ENCODE data around the gene MTERF2.
A peak's percentile ranks its signal among the peaks of the same experiment; 100 is the strongest.
"Not testable (repeated sequence)": the region's sequence is repeated elsewhere in the genome, so short reads cannot be mapped to it uniquely, and the experiment has no call there.

Gene MTERF2, protein sequence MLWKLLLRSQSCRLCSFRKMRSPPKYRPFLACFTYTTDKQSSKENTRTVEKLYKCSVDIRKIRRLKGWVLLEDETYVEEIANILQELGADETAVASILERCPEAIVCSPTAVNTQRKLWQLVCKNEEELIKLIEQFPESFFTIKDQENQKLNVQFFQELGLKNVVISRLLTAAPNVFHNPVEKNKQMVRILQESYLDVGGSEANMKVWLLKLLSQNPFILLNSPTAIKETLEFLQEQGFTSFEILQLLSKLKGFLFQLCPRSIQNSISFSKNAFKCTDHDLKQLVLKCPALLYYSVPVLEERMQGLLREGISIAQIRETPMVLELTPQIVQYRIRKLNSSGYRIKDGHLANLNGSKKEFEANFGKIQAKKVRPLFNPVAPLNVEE

DNA sequence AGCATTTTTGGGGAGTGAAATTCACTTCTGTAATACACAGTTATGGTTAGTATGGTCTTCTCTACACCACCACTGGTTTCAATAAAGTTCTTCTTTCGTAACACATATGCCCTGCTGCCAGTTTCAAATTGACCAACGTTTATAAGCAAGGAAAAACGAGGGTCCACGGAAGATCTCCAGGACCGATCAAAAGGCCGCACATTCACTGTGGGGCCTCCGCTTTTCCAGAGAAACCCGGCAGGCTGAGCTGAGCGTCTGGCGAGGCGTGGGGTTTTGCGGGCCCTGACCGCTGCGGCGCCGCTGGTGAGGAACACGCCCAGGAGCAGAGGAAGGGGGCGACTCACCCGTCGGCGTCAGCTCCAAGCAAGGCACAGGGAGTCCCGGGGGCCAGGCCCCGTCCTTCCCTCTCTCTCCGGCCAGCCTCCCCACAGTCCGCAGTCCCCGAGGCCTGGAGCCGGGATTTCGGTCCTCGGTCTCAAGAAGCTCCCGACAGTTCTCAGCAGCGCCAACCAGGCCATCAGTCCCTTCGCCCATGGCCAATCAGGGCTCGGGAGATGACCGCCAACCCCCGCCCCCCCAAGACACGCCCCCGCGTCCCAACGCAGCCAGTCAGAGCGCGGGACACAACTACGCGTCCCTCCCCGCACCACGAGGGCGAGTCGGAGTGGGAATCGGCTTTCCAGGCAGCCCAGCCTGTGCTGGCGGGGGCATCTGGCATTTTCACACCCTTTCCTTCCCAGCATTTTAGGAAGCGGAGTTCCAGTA, at the start of gene MTERF2:
TSS of gene MTERF2 (minus strand) at position 522 of the 765 bp plus-strand sequence. CDS start 8,432 bp downstream, outside the sequence.
- peak; percentile 99 for DNase-seq

DNA sequence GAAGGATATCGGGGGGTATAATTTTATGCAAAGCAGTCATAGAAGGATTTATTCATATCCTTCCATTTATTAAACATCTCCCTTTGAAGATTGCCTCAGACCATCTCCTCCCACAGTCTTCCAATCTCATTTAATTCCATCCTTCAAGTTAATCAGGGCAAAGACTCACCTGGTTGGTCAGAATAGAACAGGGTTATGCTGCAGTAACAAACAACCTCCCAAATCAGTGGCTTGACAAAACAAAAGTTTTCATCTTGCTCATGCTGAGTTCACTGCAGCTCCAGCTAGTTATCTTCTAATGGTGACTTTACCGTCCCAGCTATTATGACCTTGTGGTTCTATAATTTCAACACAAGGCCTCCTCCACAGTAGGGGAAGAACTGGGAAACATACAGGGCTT, 48.8 kb upstream of the MTERF2 start:
- no peak for DNase-seq

DNA sequence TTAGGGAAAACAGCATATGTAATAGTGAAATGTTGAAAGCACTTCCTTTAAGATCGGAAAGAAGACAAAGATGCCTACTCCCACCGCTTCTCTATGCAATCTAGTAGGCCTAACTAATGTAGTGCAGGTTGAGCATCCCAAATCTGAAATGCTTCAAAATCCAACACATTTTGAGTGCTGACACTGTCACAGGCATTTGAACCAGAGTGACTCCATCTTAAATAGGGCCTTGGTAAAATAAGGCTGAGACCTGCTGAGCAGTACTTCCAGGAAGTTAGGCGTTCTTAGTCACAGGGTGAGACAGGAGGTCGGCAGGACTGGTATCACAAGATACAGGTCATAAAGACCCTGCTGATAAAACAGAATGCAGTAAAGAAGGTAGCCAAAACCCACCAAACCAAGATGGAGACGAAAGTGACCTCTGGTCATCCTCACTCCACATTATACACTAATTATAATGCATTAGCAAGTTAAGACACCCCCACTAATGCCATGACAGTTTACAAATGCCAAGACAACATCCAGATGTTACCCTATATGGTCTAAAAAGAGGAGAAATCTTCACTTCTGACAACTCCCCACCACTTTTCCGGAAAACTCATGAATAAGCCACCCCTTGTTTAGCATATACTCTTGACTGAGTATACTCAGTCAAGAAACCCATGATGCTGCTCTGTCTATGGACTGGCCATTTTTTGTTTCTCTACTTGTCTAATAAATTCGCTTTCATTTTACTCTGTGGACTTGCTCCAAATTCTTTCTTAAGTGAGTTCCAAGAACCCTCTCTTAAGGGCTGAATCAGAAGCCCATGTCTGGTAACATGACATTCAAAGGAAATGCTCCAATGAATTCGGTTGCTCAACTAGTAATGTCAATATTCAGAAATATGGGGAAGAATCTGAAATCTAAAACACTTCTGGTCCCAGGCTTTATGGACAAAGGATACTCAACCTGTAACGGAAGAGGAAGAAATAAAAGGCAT, 47.1 kb upstream of the MTERF2 start:
- DNase-seq, result no peak

DNA sequence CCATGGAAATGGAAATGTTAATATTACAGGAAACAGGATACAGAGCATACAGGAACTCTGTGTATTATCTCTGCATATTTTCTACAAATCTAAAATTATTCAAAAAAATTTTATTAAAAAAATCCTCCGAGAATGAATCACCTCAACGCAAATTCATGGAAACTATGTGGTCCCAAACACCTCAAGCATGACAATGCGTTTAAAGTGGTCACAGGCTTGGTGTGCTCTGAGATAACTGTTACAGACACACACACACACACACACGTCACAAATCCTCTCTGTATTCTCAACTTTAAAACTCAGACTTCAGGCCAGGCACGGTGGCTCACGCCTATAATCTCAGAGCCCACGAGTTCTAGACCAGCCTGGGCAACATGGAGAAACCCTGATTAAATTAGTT, 45.3 kb upstream of the MTERF2 start:
- DNase-seq, result no peak

DNA sequence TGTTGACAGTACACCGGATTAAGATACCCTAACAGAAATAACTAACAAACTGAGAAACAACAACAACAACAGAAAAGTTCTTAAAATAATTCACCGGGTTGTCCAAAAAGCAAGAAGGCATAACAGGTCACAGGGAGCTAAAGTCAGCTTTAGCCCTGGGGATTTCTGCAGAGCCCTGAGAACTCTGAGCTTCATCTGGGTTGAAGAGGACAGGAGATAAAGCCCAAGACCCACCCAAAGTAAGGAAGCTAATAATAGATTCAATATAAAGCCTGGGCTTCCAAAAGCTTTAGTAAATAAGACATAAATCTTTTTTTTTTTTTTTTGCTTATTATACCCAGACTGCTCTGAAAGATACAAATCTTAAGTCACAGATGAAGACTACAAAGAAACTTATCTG, 44.1 kb upstream of the MTERF2 start:
- DNase-seq, result peak; percentile 31

DNA sequence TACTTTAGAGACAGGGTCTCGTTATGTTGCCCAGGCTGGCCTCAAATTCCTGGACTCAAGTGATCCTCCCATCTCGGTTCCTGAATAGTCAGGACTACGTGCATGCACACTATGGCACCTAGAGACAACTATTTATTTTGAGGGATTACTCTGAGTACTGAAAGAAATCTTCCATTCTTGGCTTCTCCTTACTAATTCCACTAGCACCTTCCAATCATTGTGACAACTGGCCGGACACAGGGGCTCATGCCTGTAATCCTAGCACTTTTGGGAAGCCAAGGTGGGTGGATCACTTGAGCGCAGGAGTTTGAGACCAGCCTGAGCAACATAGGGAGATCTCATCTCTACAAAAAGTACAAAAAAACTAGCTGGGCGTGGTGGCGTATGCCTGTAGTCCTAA, 42.1 kb upstream of the MTERF2 start:
- peak; percentile 40 for DNase-seq

DNA sequence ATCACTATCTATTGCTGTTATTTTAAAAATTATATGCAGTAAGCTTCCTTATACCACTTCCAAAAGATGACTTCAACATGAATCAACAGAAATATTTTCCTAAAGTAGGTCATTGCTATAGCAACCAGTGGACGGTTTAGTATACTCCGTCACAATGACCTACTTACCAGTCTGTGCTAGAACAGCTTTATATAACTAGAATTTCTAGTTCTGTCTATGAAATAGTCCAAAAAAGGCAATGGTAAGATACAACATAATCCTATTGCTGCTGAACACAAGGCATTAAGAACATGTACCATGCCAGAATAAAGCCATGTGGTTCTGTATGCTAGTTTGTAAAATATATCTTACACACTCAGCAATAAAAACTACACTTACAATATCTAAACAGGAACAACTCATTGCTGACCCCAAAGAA, 40.7 kb upstream of the MTERF2 start:
- peak; percentile 99 for DNase-seq

DNA sequence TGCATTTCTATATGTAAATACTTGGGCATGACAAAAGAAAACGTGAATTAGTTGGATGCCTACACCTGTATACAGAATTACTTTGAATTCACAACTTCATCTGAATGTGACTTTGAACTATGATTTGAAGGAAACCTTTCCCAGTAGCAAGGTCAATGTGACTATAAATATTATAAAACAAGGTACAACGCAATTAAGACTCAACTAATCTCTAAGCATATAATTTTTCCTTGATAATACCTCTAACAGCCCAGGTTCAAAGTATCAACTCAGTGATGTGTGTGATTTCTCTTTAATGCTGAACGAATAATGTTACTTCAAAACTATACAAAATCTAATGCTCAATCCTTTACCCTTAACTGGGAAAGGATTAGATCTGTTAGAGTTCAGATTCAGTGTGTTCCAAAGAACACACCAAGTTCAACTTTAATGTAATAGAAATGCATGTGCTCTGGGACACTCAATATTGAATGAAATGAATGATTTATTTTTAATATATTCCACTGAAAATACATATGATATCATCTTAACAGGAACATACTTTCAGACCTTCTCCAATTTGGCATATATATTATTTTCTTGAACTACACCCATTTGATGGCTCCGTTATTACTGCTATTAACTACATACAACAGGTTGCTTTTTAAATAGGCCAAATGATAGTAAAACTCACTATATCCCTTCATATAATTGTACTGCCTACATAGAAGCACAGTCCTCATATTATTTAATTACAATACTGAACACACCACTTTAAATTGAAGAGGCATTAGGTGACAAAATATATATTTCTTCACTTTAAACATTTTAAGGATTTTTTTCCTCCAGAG, 40.1 kb upstream of the MTERF2 start:
- DNase-seq, result peak; percentile 57

DNA sequence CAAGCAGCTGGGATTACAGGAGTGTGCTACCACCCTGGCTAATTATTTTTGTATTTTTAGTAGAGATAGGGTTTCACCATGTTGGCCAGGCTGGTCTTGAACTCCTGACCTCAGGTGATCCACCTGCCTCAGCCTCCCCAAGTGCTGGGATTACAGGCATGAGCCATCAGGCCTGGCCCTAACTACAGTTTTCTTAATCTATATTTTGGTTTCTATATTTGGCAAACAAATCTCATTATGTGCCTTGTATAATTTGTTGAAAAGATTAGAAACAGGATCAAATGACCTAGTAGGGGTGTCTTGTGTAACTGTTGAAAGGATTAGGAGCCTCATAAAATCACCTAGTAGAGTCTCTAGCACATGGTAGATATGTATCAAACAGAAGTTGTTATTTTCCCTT, 39.4 kb upstream of the MTERF2 start:
- DNase-seq, result not testable (repeated sequence)

DNA sequence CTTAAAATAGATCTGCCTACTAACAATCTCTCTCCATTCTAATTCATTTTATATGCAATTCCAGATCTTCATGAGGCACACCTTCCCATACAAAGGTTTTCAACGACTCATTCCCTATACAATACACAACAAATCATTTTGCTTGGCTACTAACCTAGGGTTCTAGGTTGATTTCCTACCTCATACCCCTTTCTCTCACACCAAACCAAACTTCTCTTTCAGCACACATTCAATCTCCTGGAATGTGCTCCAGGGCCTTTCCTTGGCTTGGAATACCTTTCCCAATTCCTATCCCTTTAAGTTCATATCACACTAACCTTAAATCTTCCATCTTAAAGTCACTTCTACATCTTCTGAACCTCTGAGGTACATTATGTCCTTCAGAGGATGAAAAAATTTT, 38.7 kb upstream of the MTERF2 start:
- DNase-seq, result peak; percentile 44

DNA sequence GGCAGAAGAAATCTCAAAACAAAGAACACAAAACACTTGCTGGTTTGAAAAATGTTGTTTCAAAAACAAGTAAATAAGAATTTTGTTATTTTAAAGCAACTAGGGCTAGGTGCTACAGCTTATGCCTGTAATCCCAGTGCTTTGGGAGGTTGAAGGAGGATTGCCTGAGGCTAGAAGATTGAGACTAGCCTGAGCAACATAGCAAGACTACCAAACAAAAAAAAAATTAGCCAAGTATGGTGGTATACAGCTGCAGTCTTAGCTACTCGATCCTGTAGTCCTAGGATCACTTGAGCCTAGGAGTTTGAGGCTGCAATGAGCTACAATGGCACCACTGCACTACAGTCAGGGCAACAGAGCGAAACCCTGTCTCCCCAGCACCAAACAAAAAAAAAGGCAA, 32.6 kb upstream of the MTERF2 start:
- no peak for DNase-seq

DNA sequence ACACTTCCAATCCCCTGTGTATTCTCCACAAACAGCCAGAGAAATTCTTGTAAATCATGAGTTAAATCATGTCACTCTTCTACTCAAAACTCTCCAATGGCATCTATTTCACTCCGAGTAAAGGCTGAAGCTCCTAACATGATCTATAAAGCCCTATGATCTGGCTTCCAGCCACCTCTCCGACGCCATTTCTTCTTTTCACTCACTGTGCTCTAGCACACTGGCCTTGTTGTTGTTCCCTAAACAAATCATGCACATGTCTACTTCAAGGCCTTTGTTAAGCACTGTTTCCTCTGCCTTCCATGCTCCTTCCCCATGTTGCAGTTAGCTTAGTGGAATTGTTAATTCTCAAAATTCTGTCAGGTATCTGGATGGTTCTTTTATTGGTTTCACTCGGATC, 30.1 kb upstream of the MTERF2 start:
- no peak for DNase-seq

DNA sequence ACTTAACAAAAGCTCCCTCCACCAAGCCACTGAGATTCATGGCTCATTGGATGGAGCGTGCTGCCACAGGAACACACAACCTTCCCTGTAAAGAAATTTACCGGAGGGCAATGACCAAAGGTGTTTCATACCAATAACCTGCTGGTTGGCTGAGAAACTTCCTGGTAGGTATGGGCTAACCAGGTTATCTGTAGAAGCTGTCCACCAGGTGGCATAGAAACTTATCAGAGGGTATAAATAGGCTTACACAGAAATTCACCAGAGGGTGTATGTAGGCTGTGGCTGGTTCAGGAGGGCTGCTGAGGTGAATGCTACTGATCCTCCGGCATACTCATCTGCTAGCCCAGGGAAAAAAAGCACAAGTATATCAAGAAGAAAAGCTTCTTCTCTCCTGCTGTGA, 27.1 kb upstream of the MTERF2 start:
- DNase-seq, result peak; percentile 97

DNA sequence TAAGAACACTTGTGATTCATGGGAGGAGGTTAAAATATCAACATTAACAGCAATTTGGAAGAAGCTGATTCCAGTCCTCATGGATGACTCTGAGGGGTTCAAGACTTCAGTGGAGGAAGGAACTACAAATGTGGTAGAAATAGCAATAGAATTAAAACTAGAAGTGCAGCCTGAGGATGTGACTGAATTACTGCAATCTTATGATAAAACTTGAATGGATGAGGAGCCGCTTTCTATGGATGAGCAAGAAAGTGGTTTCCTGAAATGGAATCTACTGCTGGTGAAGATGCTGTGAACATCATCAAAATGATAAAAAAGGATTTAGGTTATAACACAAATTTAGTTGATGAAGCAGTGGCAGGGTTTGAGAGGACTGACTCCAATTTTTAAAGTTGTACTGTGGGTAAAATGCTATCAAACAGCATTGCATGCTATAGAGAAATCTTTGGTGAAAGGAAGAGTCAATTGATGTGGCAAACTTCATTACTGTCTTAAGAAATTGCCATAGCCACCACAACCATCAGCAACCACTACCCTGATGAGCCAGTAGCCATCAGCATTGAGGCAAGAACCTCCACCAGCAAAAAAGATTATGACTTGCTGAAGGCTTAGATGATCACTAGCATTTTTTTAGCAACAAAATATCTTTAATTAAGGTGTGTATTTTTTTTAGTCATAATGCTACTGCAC, 25.9 kb upstream of the MTERF2 start:
- DNase-seq, result no peak

DNA sequence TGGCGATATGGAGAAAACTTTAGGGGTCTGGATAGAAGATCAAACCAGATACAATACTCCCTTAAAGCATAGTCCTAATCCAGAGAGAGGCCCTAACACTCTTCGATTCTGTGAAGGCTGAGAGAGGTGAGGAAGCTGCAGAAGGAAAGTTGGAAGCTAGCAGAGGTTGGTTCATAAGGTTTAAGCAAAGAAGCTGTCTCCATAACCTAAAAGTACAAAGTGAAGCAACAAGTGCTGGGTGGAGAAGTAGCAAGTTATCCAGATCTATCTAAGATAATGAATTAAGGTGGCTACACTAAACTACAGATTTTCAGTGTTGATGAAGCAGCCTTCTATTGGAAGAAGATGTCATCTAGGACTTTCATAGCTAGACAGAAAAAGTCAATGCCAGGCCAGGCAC, 24.6 kb upstream of the MTERF2 start:
- no peak for DNase-seq

DNA sequence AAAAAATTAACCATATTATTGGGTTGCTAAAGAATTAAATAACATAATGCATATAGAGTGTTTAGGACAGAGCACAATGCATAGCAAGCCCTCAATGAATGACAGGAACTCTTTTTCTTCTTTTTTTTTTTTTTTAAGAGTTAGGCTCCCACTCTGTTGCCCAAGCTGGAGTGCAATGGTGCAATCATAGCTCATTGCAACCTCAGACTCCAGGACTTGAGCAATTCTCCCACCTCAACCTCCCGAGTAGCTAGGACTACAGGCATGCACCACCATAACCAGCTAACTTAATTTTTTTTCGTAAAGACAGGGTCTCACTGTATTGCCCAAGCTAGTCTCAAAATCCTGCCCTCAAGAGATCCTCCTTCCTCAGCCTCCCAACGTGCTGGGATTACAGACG, 20.5 kb upstream of the MTERF2 start:
- no peak for DNase-seq

DNA sequence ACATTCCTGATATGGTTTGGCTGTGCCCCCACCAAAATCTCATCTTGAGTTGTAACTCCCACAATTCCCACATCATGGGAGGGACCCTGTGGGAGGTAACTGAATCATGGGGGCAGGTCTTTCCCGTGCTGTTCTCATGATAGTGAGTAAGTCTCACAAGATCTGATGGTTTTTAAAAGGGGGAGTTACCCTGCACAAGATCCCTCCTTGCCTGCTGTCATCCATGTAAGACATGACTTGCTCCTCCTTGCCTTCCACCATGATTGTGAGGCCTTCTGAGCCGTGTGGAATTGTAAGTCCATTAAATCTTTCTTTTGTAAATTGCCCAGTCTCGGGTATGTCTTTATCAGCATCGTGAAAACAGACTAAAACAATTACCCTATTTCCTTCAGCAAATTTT, 15.7 kb upstream of the MTERF2 start:
- DNase-seq, result not testable (repeated sequence)

DNA sequence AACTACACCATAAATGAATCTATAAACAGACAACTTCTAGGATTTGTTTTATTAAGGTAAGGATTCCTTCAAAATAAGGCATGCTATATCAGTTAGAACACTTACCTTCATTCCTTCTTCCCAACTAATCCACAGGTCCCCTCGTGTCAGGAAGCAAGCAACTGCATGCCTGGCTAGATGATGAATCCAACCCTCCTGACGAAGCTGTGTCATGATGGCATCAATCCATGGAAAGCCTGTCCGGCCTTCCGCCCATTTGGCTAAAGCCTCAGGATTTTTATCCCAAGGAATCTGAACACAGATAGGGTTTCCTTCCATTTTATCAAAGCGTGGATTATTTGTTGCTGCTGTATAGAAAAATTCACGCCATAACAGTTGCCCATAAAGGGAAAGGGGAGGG, 12.5 kb upstream of the MTERF2 start:
- DNase-seq, result no peak

DNA sequence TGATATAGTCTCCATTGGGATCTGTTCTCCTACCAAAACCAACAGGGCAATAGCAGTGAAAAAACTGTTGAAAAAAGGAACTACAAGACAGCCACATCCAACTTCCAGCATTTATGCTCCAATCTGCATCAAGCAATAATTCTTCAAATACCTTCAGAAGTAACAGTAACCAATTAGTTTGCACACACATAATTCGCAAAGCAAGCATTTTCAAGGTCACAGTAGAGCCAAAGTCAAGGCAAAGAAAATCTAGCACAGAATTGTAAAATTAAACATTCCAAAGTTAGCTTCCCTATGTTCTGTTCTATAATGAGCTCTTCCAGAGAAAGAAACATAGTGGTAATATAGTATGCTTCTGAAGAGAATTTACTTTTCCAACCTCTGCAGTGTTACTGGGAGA, 11.0 kb upstream of the MTERF2 start:
- no peak for DNase-seq

DNA sequence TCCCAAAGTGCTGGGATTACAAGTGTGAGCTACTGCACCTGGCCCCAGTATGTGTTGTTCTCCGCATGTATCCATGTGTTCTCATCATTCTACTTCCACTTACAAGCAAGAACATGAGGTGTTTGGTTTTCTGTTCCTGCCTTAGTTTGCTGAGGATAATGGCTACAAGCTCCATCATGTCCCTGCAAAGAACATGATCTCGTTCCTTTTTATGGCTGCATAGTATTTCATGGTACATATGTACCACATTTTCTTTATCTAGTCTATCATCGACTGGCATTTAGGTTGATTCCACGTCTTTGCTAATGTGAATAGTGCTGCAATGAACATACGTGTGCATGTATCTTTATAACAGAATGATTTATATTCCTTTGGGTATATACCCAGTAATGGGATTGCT, 9.2 kb upstream of the MTERF2 start:
- DNase-seq, result not testable (repeated sequence)

DNA sequence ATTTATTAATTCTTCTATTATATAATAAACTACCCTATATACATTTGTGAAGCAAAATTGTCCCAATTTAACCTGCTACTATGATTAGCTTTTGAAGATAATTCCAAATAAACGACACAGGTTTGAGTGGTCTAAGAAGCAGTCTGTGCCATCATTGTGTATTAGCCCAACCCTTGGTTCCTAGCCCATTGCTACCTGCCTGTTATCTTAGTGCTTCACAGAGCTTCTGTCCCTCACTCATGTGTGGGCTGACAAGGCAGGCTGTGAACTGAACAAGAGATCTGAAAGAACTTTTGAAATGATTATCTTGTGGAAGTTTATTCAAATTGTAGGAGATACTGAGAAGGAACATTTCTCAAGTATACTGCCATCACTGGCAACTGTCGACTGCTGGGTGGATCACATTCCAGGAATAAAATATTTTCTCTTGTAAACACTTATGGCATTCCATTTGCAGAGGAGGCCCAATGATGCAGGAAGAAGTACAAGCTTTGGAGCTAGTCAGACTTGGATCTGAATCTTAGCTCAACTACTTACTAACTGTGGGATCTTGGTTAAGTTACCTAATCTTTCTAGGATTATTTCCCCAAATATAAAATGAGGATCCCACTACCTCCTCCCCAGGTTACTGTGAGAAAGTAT, 7.8 kb upstream of the MTERF2 start:
- DNase-seq, result no peak
